HG03432 (cell line): ENCODE data around the gene CROCC.
"Not testable (repeated sequence)": the region's sequence is repeated elsewhere in the genome, so short reads cannot be mapped to it uniquely, and the experiment has no call there.

Experiments used
- ATAC-seq: cut with Tn5 transposase; IDR thresholded peaks from one replicate; pipeline ENCODE4 v1.9.1; 2021; ENCODE audit warnings: mild to moderate bottlenecking, moderate library complexity; ENCODE audit not compliant: unreplicated experiment

The CROCC gene, protein sequence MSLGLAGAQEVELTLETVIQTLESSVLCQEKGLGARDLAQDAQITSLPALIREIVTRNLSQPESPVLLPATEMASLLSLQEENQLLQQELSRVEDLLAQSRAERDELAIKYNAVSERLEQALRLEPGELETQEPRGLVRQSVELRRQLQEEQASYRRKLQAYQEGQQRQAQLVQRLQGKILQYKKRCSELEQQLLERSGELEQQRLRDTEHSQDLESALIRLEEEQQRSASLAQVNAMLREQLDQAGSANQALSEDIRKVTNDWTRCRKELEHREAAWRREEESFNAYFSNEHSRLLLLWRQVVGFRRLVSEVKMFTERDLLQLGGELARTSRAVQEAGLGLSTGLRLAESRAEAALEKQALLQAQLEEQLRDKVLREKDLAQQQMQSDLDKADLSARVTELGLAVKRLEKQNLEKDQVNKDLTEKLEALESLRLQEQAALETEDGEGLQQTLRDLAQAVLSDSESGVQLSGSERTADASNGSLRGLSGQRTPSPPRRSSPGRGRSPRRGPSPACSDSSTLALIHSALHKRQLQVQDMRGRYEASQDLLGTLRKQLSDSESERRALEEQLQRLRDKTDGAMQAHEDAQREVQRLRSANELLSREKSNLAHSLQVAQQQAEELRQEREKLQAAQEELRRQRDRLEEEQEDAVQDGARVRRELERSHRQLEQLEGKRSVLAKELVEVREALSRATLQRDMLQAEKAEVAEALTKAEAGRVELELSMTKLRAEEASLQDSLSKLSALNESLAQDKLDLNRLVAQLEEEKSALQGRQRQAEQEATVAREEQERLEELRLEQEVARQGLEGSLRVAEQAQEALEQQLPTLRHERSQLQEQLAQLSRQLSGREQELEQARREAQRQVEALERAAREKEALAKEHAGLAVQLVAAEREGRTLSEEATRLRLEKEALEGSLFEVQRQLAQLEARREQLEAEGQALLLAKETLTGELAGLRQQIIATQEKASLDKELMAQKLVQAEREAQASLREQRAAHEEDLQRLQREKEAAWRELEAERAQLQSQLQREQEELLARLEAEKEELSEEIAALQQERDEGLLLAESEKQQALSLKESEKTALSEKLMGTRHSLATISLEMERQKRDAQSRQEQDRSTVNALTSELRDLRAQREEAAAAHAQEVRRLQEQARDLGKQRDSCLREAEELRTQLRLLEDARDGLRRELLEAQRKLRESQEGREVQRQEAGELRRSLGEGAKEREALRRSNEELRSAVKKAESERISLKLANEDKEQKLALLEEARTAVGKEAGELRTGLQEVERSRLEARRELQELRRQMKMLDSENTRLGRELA (N-terminal part only)

DNA sequence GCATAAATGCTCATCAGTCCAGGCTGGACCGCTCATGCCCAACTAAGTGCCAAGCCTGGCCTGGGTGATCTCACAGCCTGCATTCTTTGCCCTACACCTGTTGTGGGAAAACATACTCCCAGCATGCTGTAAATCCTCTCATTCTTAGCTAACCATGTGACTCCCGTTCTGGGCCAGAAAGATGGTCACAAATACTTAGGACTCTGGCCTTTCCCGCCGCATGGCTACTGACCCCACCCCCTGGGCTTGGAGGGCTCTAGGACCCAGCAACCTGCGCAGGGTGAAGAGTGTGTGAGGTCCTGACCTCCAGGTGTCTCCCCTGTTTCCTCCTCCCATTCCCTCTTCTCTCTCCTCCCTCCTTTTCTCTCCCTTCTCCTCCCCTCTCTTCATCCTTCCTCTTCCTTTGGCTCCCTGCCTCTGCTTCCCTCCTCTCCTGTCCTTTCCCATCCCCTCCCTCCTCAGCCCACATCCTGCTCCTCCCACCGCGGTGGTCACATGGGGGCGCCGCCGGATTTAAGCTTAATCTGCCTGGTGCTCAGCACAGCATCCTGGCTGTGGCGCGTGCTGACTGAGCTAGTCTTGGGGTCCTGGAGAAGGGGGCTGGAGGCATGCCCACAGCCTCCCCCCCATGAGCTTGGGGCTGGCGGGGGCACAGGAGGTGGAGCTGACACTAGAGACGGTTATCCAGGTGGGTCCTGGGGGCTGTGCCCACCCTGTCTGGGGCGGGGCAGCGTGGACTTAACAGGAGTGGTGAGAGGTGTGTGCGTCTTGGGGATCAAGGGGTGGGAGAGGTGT lies at the start of gene CROCC:
TSS of gene CROCC (plus strand) at position 541 of the 795 bp plus-strand sequence. CDS start at position 629, 88 bp downstream.
- ATAC-seq = no peak

DNA sequence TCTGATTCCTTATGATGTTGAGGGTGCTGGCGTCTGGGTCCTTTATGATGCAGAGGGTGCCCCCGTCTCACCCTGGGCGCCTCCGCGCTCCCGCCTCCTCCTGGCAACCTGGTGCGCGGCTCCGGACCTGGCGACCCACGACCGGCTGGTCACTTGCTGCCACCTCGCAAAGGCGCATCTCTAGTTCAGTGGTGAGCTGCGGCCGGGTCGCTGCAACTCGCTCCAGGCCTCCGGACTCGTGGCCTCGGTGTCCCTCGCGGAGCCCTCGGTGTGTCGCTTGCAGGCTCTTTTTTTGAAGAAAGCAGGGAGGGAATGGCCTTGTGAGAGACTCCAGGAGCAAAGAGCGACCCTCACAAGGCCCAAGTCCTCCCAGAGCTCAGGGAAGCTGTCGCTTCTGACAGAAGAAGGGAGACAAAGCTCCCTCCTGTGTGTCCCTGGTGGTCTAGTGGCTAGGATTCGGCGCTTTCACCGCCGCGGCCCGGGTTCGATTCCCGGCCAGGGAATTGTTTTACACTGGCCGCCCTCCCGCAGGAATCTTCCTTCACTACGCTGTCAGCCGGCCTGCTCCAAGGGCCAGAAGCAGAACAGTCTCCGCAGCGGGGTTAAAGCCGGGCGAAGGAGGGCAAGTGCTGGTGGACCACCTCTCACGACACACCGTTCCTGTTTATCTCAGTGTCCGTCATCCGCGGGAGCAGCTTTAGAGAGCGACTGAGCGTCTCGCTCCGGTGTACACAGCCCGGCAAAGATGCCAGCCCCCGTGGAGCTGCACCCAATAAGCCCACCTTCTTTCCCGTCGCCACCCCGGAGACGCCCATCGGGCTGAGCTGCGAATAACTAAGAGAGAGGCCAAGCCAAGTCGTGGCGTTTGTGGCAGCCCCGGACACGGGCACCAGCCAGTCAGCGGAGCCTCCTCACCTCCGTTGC lies 49.3 kb upstream of the CROCC start:
- not testable (repeated sequence) for ATAC-seq

DNA sequence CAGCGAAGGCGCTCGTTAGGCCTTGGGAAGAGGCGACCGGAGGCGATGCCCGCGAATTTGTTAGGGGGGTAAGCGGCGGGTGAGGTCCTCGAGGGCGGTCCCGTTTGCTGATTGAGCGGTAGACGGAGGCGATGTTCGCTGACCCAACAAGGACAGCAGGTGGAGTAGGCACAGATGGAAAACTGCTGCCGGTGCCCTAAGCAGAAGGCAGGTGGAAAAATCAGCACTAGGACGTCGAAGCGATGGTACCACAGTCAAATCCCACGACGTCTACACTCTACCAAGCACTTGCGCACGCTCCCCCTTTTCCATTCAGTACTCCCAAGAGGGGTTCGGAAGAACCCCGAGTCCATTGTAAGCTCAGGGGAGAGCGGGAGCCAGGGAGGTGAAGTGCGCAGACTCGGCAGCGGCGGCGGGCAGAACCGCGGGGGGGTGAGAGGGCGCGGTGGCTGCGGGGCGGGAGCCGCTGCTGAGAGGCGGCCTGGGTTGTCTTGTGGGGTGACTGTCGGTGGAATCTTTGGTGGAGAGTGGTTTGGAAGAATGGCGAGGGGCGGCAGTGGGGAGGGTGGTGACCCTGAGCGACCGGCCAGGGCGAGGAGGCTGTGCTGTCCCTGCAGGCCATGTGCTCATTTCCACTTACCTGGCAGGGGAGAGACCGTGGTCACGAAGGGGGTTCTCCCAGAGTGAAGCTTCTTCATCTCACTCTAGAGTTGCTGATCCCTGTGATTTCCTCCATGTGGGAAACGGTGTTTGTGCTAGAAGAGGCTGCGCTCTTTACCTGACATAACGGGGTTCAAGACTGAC lies 48.5 kb upstream of the CROCC start:
- ATAC-seq = not testable (repeated sequence)

DNA sequence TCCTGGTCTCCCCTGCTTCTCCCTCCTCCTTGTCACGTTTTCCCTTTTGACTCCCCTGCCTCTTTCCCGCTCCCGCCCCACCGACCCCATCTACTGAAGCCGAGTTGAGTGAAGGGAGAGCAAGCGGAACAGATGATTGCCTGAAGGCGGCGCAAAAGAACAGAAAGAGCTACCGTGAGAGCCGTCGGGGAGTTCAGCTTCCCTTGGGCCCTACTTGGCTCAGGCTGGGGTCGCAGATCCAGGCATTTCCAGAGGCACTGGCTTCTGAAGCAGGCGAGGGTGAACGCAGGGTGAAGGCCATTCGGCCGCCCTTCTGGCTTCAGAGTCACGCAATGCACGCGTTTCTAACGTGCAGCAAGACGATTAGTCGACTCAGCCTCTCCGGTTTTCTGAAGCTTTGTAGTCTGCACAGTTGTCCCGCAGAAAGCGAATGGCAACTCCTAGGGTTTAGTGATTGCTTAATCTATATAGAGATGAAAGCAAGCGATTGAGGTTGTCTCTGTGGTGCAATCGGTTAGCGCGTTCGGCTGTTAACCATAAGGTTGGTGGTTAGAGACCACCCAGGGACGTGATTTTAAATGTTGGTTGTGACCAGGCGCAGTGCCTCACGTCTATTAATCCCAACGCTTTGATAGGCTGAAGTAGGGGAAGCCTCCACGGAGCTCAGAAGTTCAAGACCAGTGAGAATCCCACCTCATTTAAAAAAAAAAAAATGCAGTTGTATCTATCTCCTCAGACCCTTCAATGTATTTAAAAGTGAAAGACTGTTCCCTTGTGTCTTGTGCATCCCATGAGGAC lies 46.6 kb upstream of the CROCC start:
- not testable (repeated sequence) for ATAC-seq

DNA sequence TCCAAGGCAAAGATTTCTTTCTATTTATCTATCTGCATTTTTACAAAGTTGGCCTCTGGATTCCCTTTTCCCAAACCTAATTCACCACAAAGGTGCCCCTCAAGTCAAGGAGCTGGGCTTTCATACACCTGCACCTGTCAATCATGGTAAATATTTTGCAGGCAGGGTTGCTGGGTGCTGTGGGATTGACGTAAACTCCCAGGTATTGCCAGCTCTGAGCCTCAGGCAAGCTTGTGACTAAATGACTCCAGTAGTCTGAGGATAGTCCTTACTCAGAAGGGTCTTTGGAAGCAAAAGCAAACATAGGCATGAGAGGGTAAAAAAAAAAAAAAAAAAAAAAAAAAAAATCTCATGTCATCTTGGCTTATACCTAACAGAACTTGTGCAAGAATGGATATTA lies 40.0 kb upstream of the CROCC start:
- not testable (repeated sequence) for ATAC-seq

DNA sequence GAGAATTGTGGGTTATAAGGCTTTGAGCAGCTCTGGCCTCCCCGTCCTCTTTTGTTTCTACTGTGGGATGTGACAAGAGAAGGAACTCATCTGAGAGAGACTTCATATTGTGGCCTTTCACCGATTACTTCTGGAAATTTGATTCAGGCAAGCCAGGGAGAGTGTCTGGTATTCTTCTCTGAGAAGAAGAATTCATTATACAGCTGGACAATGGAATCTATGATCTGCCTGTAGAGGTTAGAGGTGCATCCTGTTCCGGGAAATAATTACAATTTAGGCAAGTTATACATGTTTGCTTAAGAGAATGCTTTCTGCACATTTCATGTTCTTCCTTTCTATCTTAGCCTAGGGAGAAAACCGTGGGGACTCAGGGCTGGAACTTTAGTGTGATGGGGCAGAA lies 38.7 kb upstream of the CROCC start:
- no peak for ATAC-seq

DNA sequence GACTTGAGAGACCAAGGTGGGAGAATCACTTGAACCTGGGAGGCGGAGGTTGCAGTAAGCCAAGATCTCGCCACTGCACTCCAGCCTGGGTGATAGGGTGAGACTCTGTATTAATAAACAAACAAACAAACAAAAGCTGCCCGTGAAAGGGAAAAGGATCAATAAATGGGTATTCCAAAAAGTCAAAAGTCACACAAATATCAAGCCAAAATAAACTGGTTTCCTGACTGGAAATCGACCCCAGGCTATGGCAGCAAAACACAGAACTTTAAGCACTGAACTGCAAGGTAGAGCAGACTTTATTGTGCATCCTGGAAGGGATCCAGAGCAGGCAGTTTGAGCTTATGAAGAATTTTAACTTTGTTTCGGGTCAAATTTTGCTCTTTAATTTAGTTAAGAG lies 37.2 kb upstream of the CROCC start:
- ATAC-seq = not testable (repeated sequence)

DNA sequence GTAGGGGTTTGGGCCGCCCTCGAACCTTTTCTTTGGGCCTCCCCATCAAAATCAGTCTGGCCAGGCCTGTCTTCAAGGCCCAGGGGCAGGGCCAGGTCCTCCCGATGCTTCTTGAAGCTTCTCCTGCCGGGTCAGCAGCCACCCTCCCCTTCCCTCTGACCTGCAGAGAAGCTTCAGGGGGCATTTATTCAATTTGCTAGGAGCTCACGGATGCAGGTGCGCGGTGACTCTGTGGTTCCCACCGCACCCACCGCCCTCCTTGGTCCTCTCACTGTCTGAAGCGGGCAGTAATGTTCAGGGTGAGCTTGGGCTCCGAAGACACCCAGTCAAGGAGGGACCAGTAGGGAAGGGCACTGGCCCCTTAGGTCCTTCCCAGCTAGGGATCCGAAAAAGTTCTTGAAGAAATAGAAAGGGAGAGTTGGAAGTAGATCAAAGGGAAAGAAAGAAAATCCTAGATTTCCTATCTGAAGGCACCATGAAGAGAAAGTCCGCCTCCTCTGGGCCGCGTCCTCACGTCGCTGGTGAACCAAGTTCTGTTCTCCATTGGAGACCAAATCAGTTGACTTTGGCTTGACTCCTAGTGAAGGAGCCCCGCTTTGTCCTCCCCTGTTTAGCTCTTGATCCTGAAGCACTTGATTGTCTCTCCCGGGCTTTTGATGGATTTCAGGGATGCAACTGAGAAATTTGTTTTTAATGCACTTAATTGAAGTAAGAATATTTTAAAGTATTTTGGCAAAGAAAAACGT lies 34.7 kb upstream of the CROCC start:
- no peak for ATAC-seq

DNA sequence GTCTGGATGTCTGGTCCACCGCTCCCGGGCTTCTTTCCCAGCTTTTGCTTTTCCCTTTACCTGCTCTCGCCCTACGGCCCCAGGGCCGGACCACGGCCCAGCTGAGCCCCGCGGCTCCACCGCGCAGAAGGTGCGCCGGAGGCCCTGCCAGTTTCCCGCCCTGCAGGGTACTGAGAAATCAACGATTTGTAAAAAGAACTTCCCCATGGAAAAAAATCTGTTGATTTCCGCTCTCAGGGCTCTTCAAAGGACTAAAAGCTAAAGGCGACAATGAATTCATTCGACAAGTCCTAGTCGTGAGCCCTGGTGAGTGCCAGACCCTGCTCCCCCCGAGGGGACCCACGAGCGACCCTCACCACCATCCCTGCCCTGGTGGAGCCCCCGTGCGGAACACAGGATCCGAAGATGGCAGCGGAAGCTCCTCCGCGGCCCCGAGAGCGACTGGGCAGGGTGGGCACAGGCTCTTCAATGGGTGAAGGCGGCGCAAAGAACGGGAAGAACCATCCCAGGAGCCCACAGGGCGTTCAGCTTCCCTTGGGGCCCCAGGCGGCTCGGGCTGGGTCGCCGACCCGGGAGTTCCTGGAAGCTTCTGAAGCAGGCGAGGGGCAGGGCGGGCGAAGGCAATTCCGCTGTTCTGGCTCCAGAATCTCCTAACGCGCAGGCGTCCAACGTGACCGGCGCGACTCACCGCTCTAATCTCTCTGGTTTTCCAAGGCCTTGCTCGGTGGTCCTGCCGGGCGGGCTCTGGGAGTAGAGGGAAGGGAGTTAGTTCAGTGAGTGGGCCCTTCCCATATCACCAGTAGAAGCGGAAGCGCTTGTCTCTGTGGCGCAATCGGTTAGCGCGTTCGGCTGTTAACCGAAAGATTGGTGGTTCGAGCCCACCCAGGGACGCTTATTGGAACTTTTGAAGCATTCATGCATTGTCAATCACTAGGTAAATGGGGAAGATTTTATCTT lies 32.6 kb upstream of the CROCC start:
- ATAC-seq = no peak

DNA sequence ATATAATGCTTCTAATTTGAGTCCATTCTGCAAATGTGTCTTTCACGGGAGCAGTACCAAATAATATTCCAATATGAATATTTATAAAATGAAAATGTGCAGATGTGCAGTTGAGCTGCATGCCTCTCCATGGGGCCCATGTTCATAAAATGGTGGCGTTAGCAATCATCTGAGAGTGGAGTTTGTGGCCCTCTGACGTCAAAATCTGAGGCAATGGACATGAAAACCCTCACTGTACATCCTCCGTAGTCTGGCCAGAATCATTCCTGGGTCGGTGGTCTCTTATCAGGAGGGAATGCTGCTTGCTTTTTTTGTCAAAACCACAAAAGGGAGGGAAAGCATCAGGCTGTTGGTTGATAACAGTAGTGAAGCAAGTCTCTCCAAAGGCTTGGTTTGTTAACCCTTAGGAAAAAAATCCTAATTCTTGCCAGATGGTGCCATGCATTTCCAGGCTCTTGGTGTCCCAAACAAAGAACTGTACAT lies 31.2 kb upstream of the CROCC start:
- not testable (repeated sequence) for ATAC-seq

DNA sequence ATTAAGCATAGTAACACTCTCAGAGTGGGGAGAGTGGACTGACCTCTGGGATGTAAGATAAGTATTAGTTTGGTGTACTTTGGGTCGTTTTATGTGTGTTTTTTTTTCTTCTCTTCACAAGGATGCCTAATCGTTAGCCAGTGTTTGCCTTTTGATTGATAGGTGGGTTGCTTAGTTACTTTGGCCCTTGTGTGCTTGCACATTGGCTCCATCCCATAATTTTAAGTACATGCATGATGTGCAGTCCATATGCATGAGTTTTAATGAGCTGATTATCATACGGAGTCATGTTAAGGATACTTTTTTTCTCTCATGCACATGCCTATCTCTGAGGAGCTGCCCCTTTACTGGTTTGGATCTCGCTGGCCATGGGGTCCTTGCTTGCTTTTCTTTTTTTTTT lies 30.7 kb upstream of the CROCC start:
- ATAC-seq = not testable (repeated sequence)

DNA sequence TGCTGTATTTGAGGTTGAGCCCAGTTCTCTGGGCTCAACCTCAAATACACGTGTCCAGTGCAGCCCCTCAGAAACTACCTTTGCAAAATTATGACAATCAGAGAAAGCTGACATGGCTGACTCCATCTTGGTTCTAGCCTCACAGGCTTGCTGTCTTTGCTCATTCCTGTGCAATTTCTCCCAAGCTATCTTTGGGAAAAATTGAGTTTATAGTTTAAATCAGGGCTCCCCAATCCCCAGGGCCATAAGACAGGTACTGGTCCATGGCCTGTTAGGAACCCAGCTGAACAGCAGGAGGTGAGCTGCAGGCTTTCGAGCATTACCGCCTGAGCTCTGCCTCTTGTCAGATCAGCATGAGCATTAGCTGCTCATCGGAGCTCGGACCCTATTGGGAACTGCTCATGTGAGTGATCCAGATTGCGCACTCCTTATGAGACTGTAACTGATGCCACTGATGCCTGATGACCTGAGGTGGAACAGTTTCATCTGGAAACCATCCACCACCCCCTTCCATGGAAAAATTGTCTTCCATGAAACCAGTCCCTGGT lies 28.7 kb upstream of the CROCC start:
- not testable (repeated sequence) for ATAC-seq

DNA sequence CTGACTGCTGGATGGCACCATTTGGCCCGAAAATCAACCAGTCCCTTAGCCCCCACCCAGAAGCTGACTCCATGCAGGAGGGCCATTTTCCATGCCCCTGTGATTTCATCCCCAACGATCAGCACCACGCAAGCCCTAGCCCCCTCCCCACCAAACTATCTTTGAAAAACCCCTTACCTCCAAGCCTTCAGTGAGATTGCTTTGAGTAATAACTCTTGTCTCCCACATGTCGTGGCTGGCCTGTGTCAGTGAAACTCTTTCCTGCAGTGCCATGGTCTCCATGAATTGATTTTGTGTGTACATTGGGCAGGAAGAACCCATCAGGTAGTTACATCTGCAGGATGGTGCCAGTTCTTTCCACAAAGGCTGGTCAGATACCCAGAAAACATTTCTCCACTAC lies 27.9 kb upstream of the CROCC start:
- not testable (repeated sequence) for ATAC-seq

DNA sequence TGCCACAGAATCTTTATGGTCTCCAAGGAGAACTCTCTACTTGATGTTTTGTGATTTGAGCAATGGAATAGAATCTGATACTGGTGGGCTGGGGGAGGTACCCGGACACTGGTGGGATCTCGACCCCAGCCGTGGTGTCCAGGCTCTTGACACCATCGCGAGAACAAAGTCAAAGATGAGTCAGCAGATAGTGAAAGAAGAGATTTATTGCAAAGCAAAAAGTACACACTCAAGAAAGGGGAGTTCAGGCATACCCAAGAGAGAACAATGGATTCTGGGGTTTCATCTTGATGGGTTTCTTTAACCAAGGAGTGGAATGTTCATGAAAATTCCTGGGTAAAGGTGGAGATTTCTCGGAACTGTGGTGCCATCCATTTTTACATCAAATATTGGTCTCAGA lies 27.4 kb upstream of the CROCC start:
- not testable (repeated sequence) for ATAC-seq

DNA sequence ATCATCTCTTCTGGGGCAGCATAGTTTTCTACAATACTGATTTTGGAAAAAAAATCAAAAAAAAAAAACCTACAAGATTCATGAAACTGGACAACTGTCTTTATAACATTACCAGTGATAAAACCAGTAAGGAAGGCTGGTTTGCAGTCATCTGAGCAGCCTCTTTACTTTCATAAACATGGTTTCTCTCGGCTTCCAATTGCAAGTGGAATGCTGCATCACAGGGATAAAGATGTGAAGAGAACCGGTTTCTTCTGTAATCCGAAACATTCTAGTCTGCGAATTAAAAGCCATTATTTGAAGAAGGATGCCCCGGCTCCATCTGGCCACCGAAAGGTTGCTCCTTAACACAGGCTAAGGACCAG lies 26.5 kb upstream of the CROCC start:
- ATAC-seq = not testable (repeated sequence)
